OCI-LY1 (cell line): ENCODE data around the gene CREBRF.

ENCODE experiments used
- H2AFZ ChIP-seq: fragments of 200-600 bp; sonication (generic), shearing (Covaris generic); 2 replicates; pipeline ENCODE4 v1.6.0; 2014; ENCODE audit warnings: antibody characterized with exemption, mild to moderate bottlenecking, low read length
- H3F3A ChIP-seq: fragments of 200-600 bp; sonication (generic), shearing (Covaris generic); 2 replicates; pipeline ENCODE4 v1.6.0; 2014; ENCODE audit warnings: mild to moderate bottlenecking, antibody characterized with exemption, low read length, moderate library complexity; ENCODE audit not compliant: insufficient read depth
- H3K27ac ChIP-seq: fragments of 200-600 bp; sonication (generic); 2 replicates; pipeline ENCODE4 v1.5.1; 2014; ENCODE audit warnings: low read length, mixed run types, mild to moderate bottlenecking, low read depth; ENCODE audit not compliant: poor library complexity, severe bottlenecking
- H3K27me3 ChIP-seq: fragments of 200-600 bp; sonication (generic); 2 replicates; pipeline ENCODE4 v1.6.0; 2014; ENCODE audit warnings: antibody characterized with exemption, mild to moderate bottlenecking, low read length, moderate library complexity; ENCODE audit not compliant: insufficient read depth
- H3K36me3 ChIP-seq: fragments of 200-600 bp; sonication (generic); 2 replicates; pipeline ENCODE4 v1.6.1; 2014; ENCODE audit warnings: mild to moderate bottlenecking, antibody characterized with exemption, low read length, moderate library complexity, mixed read lengths; ENCODE audit not compliant: insufficient read depth
- H3K4me1 ChIP-seq: fragments of 200-600 bp; sonication (generic); 2 replicates; pipeline ENCODE4 v1.5.1; 2014; ENCODE audit warnings: mild to moderate bottlenecking, low read length, moderate library complexity; ENCODE audit not compliant: insufficient read depth, severe bottlenecking
- H3K4me2 ChIP-seq: fragments of 200-600 bp; sonication (generic), shearing (Covaris generic); 2 replicates; pipeline ENCODE4 v1.6.1; 2014; ENCODE audit warnings: low read length
- H3K4me3 ChIP-seq: fragments of 200-600 bp; sonication (generic); 2 replicates; pipeline ENCODE4 v1.5.1; 2014; ENCODE audit warnings: low read length, low read depth, mild to moderate bottlenecking, mixed read lengths; ENCODE audit not compliant: poor library complexity, severe bottlenecking
- H3K79me2 ChIP-seq: fragments of 200-600 bp; shearing (Covaris generic); 2 replicates; pipeline ENCODE4 v1.6.1; 2016; ENCODE audit warnings: mixed run types, low read length, mixed read lengths; ENCODE audit not compliant: insufficient read depth
- H3K9ac ChIP-seq: fragments of 200-600 bp; sonication (generic), shearing (Covaris generic); 2 replicates; pipeline ENCODE4 v1.6.1; 2014; ENCODE audit warnings: mild to moderate bottlenecking, low read length, mixed read lengths
- H3K9me2 ChIP-seq: fragments of 200-600 bp; sonication (generic), shearing (Covaris generic); 2 replicates; pipeline ENCODE4 v1.6.1; 2014; ENCODE audit warnings: low read depth, mild to moderate bottlenecking, low read length, mixed read lengths
- H3K9me3 ChIP-seq: fragments of 200-600 bp; shearing (Covaris generic); 2 replicates; pipeline ENCODE4 v1.6.1; 2014; ENCODE audit warnings: low read length, mixed read lengths
- H4K20me1 ChIP-seq: fragments of 200-600 bp; sonication (generic), shearing (Covaris generic); 2 replicates; pipeline ENCODE4 v1.6.0; 2016; ENCODE audit warnings: mild to moderate bottlenecking, low read length; ENCODE audit not compliant: insufficient read depth
- EZH2 ChIP-seq: fragments of 200-600 bp; sonication (generic), shearing (Covaris generic); IDR thresholded peaks from 2 replicates; pipeline ENCODE4 v1.8.0; 2017; ENCODE audit warnings: borderline replicate concordance, mixed run types, mild to moderate bottlenecking, antibody characterized with exemption, low read length, moderate library complexity, mixed read lengths
- TF ChIP-seq, protein P1 (sequence below): fragments of 200-600 bp; sonication (generic), shearing (Covaris generic); IDR thresholded peaks from 2 replicates; pipeline ENCODE4 v1.5.1; 2017; ENCODE audit warnings: mild to moderate bottlenecking, antibody characterized with exemption, low read length, moderate library complexity, mixed read lengths

Gene CREBRF

DNA sequence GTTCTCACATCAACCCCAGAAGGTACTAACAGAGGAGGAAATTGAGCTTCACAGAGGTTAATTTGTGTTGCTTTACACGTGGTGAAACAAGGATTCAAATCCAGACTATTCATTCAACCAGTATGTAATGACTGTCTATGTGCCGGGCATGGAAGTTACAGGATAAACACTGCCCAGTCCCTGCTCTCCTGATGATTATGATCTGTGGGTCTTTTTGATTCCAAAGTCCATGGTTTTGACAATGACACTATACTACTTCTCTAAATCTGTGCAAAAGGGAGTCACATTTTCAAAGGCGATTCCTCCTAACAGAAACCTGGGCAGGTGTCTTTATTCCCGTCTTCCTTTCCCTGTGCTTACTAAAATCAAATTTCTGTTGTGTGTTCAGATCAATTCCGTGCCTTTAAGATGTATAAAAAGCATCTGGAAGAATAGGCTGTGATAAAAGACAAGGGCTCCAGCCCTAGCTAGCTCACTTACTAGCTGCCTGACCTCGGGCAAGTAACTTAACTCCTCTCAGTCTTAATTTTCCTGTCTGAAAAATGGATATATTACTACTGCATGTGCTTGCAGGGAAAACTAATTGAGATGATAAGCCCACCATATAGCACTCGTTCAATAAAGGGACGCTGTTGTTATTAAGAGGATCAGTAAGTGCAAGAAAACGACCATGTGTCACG is 970 bp upstream of the CREBRF start:
- Histone ChIP-seq H3K9me3 (no peaks in the 10 kb centered on the region), H3K4me3 (peak overlapping the region; percentile 77), H3K9me2 (no peaks in the 10 kb centered on the region), H2AFZ (no peak overlapping the region), H3K4me2 (peak overlapping the region; percentile 92), H3K27me3 (no peaks in the 10 kb centered on the region), H3F3A (no peaks in the 10 kb centered on the region), H3K9ac (peak overlapping the region; percentile 65), H3K27ac (no peak overlapping the region), H3K36me3 (no peaks in the 10 kb centered on the region), H4K20me1 (no peaks in the 10 kb centered on the region), H3K79me2 (peaks cover 11% of the 10 kb centered on the region), H3K4me1 (peaks cover 37% of the 10 kb centered on the region)
- TF ChIP-seq, protein P1, sequence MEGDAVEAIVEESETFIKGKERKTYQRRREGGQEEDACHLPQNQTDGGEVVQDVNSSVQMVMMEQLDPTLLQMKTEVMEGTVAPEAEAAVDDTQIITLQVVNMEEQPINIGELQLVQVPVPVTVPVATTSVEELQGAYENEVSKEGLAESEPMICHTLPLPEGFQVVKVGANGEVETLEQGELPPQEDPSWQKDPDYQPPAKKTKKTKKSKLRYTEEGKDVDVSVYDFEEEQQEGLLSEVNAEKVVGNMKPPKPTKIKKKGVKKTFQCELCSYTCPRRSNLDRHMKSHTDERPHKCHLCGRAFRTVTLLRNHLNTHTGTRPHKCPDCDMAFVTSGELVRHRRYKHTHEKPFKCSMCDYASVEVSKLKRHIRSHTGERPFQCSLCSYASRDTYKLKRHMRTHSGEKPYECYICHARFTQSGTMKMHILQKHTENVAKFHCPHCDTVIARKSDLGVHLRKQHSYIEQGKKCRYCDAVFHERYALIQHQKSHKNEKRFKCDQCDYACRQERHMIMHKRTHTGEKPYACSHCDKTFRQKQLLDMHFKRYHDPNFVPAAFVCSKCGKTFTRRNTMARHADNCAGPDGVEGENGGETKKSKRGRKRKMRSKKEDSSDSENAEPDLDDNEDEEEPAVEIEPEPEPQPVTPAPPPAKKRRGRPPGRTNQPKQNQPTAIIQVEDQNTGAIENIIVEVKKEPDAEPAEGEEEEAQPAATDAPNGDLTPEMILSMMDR = no peak
- TF ChIP-seq EZH2 = no peak

- H4K20me1 ChIP-seq = no peaks in the 10 kb centered on the region
- H3K79me2 ChIP-seq = peaks cover 11% of the 10 kb centered on the region
- no peaks in the 10 kb centered on the region for H3K27me3 ChIP-seq
- H2AFZ ChIP-seq = no peak overlapping the region
- no peak overlapping the region for H3K27ac ChIP-seq
- H3F3A ChIP-seq = no peaks in the 10 kb centered on the region
- no peaks in the 10 kb centered on the region for H3K9me3 ChIP-seq
- H3K9ac ChIP-seq = peak overlapping the region; percentile 65
- H3K9me2 ChIP-seq = no peaks in the 10 kb centered on the region
- peak overlapping the region; percentile 77 for H3K4me3 ChIP-seq
- H3K4me1 ChIP-seq = peaks cover 37% of the 10 kb centered on the region
- H3K4me2 ChIP-seq = peak overlapping the region; percentile 92
- TF ChIP-seq, protein P1 = no peak
- no peak for TF ChIP-seq EZH2
- H3K36me3 ChIP-seq = no peaks in the 10 kb centered on the region
Measured at GRCh38 chr5:173055722-173055982, 500 bp upstream of the CREBRF start.

- Histone ChIP-seq H3K4me3 (peak overlapping the region; percentile 77), H3K79me2 (peaks cover 16% of the 10 kb centered on the region), H3F3A (no peaks in the 10 kb centered on the region), H3K27ac (peak overlapping the region; percentile 20), H3K4me2 (peak overlapping the region; percentile 60), H2AFZ (no peak overlapping the region), H4K20me1 (no peaks in the 10 kb centered on the region), H3K4me1 (peaks cover 37% of the 10 kb centered on the region), H3K27me3 (no peaks in the 10 kb centered on the region), H3K9ac (peak overlapping the region; percentile 66), H3K9me3 (no peaks in the 10 kb centered on the region), H3K36me3 (no peaks in the 10 kb centered on the region), H3K9me2 (no peaks in the 10 kb centered on the region)
- TF ChIP-seq EZH2 = no peak
- TF ChIP-seq, protein P1 = no peak
Measured at GRCh38 chr5:173056783-173057061, 570 bp downstream of the CREBRF start.
